HG03060 (cell line): ENCODE data around the gene CAMK1D.

Source experiments
- ATAC-seq: cut with Tn5 transposase; IDR thresholded peaks from one replicate; pipeline ENCODE4 v1.9.1; 2021; ENCODE audit warnings: low read depth, moderate number of reproducible peaks; ENCODE audit not compliant: unreplicated experiment

The CAMK1D gene

GRCh38 chr10:12829831-12830390, 480.6 kb downstream of the CAMK1D start:
- no peak for ATAC-seq

GRCh38 chr10:12832096-12832495, 482.7 kb downstream of the CAMK1D start:
- no peak for ATAC-seq

DNA sequence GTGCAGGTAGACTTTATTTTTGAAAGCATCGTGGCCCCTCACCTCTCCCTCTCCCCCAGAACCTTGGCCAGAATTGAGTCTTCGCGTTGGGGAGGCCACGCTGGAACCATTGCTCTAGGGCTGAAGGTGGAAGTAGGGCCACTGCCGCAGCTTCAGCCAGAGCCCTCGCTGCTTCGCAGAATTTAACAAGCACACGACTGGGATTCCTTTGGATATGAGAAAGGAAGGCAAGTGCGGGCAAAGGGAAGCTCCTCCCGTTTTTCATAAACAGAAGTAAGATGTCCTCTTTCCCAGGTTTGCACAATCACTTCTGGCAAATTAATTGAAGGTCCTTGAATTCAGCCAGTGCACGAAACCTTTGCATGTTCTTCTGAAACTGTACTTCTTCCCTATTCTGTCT, 484.1 kb downstream of the CAMK1D start:
- ATAC-seq, result no peak

DNA sequence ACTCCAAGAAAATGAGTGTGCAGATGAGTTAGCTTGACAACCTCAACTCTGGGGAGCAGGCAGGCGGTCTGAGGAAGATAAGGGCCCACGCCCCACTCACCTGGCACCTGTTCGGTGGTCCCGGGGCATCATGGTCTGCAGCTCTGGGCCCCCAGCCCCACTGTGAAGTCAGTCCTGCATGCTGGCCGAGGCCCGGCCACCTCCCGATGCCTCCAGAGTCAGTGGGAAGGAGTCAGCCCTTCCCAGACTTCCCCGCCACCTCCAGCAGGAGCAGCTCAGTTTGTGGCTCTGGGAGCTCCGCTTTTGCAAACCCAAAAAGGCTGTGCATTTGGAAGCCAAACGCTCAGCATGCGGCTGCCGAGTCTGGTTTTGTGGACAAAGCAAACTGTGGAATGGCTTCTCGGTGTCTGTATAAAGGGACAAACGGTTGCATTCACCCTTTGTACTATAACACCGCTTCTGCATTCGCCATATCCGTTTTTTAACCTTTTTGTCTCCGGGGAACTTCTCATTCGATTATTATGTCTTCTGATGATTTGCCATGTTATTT, 484.8 kb downstream of the CAMK1D start:
- ATAC-seq, result no peak

DNA sequence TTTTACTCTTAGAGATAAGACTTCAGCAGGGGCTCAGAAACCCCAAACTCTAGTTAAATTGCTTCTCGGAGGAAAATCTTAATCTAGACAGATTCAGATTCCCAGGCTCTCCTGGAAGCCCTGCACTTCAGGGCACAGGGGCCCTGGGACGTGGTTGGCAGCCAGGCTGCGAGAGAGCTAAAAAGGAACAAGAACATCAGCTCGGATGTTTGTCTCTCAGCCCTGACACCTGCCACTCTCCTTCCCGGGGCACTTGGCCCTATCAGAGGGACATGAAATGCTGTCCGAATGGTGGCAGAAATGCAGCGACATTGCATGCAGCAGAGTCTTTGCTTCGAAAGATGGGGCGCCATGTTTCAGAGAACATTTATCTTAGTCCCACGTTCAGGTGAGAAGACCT, 485.4 kb downstream of the CAMK1D start:
- ATAC-seq, result no peak

DNA sequence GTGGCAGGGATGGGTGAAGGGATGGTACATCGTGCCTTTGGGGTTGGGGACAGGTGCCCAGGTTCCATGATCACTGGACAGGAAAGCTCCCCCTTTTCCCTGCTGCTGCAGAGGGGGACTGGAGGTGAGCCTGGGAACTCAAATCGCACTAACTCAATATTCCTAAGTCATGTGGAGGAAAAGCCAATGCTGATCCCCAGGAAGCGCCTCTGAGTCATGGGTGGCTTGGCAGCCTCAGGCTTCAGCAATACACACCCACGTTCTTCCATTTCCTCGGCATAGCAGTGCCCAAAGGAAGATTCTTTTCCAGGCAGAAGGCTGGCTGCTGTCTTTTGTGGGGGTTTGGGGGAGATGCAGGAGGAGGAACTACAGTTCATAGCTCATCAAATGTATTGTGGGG, 486.4 kb downstream of the CAMK1D start:
- no peak for ATAC-seq

- ATAC-seq, result no peak
Observed at GRCh38 chr10:12838366-12838765, 489.0 kb downstream of the CAMK1D start.

- no peak for ATAC-seq
Observed at GRCh38 chr10:12838995-12839927, 489.9 kb downstream of the CAMK1D start.

GRCh38 chr10:12839941-12840611, 490.7 kb downstream of the CAMK1D start:
- ATAC-seq, result no peak

GRCh38 chr10:12841426-12841825, 492.1 kb downstream of the CAMK1D start:
- no peak for ATAC-seq

GRCh38 chr10:12841826-12842225, 492.5 kb downstream of the CAMK1D start:
- ATAC-seq, result no peak

DNA sequence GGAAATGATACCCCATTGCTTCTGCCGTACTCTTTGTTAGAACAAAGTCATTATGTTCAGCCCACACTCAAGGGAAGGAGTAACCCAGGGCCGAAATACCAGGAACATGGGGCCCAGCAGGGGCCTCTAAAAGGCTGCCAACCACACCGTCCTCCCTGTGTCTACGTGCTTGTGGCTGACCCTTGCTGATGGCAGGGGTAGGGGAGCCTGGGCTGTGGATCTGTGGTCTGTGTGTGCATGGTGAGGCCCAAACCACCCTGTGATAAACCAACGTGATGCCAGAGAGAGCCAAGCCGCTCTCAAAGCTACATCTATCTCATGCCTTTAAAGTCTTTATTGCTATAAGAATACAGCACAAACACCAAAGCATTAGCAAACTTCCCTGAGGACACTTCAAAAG, 493.0 kb downstream of the CAMK1D start:
- no peak for ATAC-seq

DNA sequence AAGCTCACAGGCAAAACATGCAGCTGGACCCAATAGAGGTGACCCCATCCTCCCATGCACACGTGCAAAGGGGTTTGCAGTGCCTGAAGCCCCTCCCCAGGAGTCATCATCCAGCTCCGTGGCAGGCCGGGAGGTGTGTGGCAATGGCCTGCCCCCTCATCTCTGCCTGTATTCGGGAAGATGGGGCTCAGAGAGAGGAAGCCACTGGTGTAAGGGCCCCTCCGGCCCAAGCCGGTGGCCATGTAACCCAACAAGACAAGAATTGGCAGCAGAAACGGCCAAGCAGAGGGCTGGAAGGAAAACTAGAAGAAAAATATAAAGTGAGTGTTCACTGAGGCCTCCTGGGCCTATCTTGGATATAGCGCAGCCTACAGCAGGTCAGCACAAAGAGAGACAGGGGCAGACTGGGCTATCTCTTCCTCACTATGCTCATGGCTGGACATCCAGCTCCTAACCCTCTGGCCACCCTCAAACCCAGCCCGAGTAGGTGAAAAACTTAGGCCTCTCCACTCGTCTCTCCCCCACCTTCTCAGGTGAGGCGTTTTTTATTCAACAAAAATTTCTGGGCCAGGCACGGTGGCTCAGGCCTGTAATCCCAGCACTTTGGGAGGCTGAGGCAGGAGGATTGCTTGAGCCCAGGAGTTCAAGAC, 494.1 kb downstream of the CAMK1D start:
- ATAC-seq, result no peak

DNA sequence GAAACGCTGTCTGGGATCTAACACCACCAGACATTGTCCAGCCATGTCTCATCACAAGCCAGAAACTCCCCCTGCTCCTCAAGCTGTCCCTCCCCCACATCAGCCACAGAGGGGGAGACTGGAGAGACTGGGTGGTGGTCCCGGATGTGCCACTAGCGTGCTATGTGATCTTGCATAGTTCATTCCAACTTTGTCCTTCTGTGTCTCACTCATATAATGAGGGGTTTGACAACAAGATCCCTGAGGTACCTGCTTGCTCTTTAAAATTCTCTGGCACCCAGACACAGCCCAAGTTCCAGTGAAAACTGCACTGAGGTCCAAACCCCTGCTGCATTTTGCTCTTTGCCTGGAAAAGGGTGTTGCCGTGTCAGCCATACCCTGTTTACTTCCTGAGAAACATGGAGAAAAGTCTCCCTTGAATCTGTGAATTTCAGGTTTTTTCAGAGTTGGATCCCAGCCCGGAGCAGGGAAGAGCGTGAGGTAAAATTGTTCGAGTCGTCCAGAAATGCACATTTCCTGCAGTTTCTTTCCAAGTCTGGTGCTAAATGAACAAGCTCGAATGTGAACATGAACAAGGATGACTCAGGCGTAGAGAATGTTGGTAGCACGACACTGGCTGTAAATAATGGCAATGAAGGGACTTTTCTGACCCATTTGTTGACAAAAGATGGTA, 495.6 kb downstream of the CAMK1D start:
- ATAC-seq, result no peak

DNA sequence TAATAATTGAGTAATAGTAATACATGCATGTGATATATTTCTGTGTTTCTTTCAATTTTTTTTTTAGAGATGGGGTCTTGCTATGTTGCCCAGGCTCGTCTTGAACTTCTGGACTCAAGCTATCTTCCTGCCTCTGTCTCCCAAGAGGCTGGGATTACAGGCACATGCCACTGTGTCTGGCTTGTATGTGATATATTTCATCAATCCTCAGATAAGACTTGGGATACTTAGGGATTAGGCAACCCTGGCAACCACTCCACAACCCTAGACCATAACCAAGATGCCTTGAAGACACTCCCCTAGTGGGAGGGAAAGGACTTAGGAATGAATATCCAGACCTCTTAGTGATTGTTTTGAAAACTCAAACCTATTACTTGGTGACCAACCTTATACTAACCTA, 497.4 kb downstream of the CAMK1D start:
- no peak for ATAC-seq

DNA sequence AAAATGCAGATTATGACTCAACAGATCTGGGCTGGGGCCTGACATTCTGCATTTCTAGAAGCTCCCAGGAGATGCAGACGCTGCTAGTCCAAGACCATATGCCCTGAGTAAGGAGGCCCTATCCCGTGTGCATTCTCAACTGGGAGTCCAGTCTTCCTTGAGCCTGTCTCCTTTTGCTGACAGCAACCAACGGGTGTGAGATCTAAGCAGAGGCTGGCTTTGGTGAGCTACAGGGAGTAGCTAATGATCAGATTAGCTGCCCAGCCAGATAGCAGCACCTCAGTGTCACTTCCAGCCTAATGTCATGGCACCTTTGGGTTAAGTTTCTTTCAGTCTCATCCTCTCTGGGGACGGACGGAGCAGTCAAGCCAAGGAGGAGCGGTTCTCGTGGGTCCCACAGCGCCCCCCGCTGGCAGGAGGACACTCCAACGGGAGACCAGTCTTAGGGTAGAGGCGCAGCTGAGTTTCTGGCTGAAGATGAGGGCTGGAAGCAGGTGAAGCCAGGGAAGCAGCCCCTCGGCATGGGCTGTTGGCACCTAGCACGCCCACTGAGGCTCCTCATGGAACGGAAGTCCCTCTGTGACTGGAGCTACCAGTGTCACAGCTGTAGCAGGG, 498.1 kb downstream of the CAMK1D start:
- ATAC-seq, result no peak

DNA sequence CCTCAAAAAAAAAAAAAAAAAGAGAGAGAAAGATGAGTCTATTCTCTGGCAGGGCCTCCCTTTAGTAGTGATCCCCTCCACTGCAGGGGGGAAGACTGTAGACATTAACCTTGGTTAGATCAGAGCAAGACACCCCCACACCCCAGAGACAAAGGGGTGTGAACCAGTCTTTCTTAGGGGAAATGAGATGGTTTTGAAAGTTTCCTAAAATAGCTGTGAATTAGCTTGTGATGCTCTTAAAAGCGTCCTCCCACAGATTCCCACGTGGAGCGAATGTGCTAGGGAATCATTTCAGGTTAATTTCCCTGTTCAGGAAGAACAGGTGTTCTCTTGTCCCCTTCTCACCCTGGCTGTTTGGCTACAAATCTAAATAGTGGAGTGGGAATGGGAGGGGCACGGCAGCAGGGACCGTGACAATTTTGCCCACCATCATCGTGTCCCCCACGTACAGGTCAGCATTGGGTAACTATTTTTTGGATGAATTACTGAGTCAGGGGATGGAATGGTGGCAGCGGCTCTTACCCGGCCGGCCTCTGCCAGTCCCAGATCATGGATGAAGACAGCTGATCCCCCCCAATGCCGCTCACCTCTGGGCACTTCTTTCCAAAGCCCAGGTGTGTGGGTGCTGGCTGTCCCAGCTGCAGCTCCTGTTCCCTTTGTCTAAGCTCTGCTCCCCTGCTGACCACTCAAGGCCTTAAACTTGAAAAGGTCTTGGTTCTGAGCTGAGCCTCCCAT, 499.3 kb downstream of the CAMK1D start:
- ATAC-seq, result no peak

DNA sequence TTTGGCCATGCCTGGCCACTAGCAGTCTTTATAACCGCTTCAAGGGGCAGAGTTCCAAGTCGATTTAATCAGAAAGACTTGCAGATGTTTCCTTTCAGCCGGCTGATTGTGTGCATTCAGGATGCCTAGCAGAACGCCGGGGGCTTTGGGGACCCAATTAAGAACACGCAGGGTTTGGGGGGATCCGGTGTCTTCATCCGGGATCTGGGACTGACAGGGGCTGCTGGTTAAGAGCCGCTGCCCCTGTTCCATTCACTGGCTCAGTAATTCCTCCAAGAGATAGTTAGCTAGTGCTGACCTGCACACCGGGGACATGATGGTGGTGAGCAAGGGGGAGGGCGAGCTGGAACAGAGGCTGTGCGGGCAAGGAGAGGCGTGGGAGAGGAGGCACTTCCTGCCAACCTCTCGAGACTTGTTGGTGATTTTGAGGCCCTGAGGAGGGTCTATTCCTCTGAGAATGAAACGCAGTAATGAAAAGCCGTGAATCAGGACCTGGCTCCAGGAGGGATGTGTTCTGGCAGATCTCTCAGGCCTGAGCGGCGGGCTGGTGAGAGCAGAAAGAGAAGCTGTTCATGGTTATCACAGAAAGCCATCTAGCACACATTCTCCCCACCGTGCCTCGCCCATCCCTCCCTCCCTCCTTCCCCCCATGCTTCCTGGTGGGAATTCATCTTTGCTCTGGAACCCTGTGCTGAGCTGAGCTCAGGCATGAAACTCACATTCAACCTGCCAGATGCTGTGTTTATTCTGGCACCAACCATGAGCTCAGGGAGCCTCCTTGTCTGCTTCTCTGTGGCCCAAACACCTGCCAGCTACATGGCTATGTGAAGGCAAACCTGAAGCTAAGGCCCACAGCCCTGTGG, 500.2 kb downstream of the CAMK1D start:
- ATAC-seq, result no peak
